ENCODE measurements around the gene LDLRAD4. TPM values are rescaled to one million over a fixed set of nuclear protein-coding genes. Genes with fewer than 3 reads are reported as not detected.

LDLRAD4 gene
- total RNA-seq, 2 donors from 2014 or later: 33.1 to 41.2 TPM

- no peaks in the 10 kb centered on the region for H3K4me1 ChIP-seq
- no peaks in the 10 kb centered on the region for H3K27me3 ChIP-seq
- DNase-seq (ENCODE audit: low spot score): no peak
- no peaks in the 10 kb centered on the region for H3K9me3 ChIP-seq
- no peaks in the 10 kb centered on the region for H3K36me3 ChIP-seq
- TF ChIP-seq, protein P1, sequence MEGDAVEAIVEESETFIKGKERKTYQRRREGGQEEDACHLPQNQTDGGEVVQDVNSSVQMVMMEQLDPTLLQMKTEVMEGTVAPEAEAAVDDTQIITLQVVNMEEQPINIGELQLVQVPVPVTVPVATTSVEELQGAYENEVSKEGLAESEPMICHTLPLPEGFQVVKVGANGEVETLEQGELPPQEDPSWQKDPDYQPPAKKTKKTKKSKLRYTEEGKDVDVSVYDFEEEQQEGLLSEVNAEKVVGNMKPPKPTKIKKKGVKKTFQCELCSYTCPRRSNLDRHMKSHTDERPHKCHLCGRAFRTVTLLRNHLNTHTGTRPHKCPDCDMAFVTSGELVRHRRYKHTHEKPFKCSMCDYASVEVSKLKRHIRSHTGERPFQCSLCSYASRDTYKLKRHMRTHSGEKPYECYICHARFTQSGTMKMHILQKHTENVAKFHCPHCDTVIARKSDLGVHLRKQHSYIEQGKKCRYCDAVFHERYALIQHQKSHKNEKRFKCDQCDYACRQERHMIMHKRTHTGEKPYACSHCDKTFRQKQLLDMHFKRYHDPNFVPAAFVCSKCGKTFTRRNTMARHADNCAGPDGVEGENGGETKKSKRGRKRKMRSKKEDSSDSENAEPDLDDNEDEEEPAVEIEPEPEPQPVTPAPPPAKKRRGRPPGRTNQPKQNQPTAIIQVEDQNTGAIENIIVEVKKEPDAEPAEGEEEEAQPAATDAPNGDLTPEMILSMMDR (IDR thresholded peaks at IDR 0.05): no peak
- H3K4me3 ChIP-seq: no peak overlapping the region
- no peak overlapping the region for H3K27ac ChIP-seq
These were observed 40.4 kb upstream of the LDLRAD4 start for GRCh38 chr18:13178197-13178596.

- peaks cover 0 to 4% of the 10 kb centered on the region in 2 donors for H3K4me1 ChIP-seq
- no peaks in the 10 kb centered on the region for H3K9me3 ChIP-seq
- no peak overlapping the region for H3K4me3 ChIP-seq
- DNase-seq (ENCODE audit: low spot score): no peak
- no peaks in the 10 kb centered on the region for H3K36me3 ChIP-seq
- no peaks in the 10 kb centered on the region for H3K27me3 ChIP-seq
- no peak overlapping the region for H3K27ac ChIP-seq
- TF ChIP-seq, protein P1 (IDR thresholded peaks at IDR 0.05): no peak
These were observed 39.6 kb upstream of the LDLRAD4 start for GRCh38 chr18:13178976-13179375.

DNA sequence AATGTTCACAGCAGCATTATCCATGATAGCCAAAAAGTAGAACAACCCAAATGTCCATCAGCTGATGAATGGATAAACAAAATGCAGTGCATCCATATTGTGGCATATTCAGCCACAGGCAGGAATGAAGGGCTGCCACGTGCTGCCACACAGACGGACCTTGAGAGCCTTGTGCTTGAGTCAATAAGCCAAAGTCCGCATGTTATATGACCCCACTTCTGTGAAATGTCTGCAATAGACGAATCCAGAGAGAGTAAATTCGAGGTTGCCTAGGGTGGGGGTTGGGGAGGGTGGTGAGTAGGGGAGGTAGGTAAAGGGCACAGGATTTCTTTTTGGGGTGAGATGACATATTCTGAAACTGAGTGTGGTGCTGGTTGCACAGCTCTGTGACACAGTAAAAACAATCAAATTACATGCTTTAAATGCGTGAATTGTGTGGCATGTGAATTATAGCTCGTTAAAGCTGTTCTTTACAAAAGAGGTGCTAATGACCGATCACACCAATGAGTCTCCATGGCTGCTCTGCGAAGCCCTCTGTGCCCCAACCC, 38.9 kb upstream of the LDLRAD4 start:
- TF ChIP-seq, protein P1 (IDR thresholded peaks at IDR 0.05): no peak
- Histone ChIP-seq H3K27ac (no peak overlapping the region), H3K9me3 (no peaks in the 10 kb centered on the region), H3K4me1 (peaks cover 0 to 11% of the 10 kb centered on the region in 2 donors), H3K27me3 (no peaks in the 10 kb centered on the region), H3K36me3 (no peaks in the 10 kb centered on the region), H3K4me3 (no peak overlapping the region)
- no peak for DNase-seq (ENCODE audit: low spot score)

DNA sequence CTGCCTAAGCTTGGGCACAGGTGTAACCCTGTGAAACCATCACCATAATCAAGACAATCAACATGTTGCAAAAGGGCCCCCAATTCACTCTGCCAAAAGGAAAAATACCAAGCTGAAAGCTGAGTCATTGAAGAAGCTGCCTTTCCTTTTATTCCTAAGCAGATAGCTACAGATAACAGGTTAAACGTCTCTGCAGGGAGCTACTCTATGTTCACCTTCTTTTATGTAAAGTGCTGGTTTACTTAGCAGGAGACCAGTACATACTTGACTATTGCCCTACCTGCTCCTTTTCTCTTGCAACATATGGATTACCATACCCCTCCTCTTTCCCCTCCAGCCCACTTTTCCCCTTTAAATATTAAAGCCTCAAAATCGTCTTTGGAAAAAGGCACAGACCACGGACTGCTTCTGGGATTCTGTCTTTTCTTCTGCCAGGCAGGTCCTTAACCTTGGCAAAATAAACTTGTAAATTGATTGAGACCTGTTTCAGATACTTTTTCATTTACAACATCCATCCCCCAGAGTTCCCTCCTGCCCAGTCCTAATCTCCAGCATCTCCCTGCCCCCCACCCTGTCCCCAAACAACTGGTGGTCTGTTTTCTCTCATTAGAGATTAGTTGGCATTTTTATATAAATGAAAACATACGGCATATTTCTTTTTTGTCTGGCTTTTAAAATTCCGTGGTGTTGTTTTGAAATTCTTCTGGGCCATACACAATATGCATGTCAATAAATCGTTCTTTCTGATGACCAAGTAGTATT, 37.8 kb upstream of the LDLRAD4 start:
- Histone ChIP-seq H3K27ac (no peak overlapping the region), H3K4me3 (no peak overlapping the region), H3K36me3 (no peaks in the 10 kb centered on the region), H3K9me3 (no peaks in the 10 kb centered on the region), H3K4me1 (peaks cover 0 to 16% of the 10 kb centered on the region in 2 donors), H3K27me3 (no peaks in the 10 kb centered on the region)
- no peak for DNase-seq (ENCODE audit: low spot score)
- TF ChIP-seq, protein P1 (IDR thresholded peaks at IDR 0.05): no peak

GRCh38 chr18:13181765-13182164, 36.8 kb upstream of the LDLRAD4 start:
- Histone ChIP-seq H3K36me3 (no peaks in the 10 kb centered on the region), H3K27me3 (no peaks in the 10 kb centered on the region), H3K4me3 (no peak overlapping the region), H3K27ac (no peak overlapping the region), H3K4me1 (peaks cover 0 to 23% of the 10 kb centered on the region in 2 donors), H3K9me3 (no peaks in the 10 kb centered on the region)
- TF ChIP-seq, protein P1 (IDR thresholded peaks at IDR 0.05): no peak
- DNase-seq (ENCODE audit: low spot score): no peak
